Measurements from ENCODE around the gene MICU1.

DNA sequence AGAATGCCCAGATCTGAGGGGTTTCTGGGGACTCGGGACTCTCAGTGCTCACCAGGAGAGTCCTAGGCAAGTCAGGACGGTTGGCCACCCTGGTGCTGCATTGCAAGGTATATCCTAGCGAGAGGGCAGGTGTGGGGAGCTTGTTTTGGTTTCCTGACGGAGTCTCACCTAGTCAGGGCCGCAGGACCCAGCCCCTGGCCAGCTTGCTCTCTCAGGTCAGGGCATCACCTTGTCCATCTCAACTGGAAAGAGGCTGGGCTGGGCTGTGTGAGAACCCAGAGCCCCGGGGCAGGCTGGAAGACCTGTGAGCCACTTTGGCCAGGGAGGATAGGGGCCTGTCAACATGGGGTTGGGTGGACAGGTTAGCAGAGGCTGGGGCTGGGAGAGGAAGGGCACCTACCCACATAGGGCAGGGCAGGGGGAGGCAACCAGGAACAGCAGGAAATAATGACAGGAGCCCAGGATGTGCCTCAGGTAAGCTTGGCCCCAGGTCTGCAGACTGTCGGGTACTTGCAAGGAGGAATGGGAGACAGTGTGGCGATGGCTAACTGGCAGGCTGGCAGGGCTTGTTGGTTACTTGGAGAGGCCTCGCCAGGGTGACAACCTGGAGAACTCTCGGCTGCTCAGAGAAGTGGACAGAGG is 302.6 kb downstream of the MICU1 start:
- TF ChIP-seq, protein P1, sequence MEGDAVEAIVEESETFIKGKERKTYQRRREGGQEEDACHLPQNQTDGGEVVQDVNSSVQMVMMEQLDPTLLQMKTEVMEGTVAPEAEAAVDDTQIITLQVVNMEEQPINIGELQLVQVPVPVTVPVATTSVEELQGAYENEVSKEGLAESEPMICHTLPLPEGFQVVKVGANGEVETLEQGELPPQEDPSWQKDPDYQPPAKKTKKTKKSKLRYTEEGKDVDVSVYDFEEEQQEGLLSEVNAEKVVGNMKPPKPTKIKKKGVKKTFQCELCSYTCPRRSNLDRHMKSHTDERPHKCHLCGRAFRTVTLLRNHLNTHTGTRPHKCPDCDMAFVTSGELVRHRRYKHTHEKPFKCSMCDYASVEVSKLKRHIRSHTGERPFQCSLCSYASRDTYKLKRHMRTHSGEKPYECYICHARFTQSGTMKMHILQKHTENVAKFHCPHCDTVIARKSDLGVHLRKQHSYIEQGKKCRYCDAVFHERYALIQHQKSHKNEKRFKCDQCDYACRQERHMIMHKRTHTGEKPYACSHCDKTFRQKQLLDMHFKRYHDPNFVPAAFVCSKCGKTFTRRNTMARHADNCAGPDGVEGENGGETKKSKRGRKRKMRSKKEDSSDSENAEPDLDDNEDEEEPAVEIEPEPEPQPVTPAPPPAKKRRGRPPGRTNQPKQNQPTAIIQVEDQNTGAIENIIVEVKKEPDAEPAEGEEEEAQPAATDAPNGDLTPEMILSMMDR (IDR thresholded peaks at IDR 0.05): no peak
- TF ChIP-seq POLR2AphosphoS5 (IDR thresholded peaks at IDR 0.05): no peak

Measured in sigmoid colon (tissue), 4 donors.